Small intestine (tissue), 7 donors: ENCODE data around the gene KANSL1. TPM values are rescaled to one million over a fixed set of nuclear protein-coding genes. Genes with fewer than 3 reads are reported as not detected.

Experiments
- DNase-seq, 2 donors: peaks; one replicate each; pipeline versions ENCODE4 v3.0.0 to v3.0.0-alpha.2; 2013
- FAIRE-seq: peaks from 2 replicates; lab custom pipeline; 2012; peaks lifted over from hg19 to GRCh38; lab: Jason Lieb, UNC
- H3K27ac ChIP-seq, 3 donors: one replicate each; pipeline ENCODE4 v1.5.1; 2013; ENCODE audit warnings: low read length in 2 of 3, mild to moderate bottlenecking in 2 of 3, control low read depth in 1 of 3, inconsistent platforms in 1 of 3, low read depth in 1 of 3, moderate library complexity in 1 of 3
- H3K27me3 ChIP-seq, 3 donors: one replicate each; pipeline ENCODE4 v1.6.1; 2013; ENCODE audit warnings: low read length in 3 of 3, inconsistent platforms in 1 of 3; ENCODE audit not compliant: control insufficient read depth in 3 of 3, insufficient read depth in 3 of 3
- H3K36me3 ChIP-seq, 3 donors: one replicate each; pipeline ENCODE4 v1.6.1; 2013; ENCODE audit warnings: low read length in 3 of 3, inconsistent platforms in 1 of 3, low read depth in 1 of 3, mild to moderate bottlenecking in 1 of 3, moderate library complexity in 1 of 3; ENCODE audit not compliant: control insufficient read depth in 3 of 3, insufficient read depth in 2 of 3
- H3K4me1 ChIP-seq, 3 donors: one replicate each; pipeline ENCODE4 v1.6.1; 2013; ENCODE audit warnings: low read length in 2 of 3, inconsistent platforms in 1 of 3, low read depth in 1 of 3, mild to moderate bottlenecking in 1 of 3, moderate library complexity in 1 of 3; ENCODE audit not compliant: control insufficient read depth in 3 of 3, insufficient read depth in 2 of 3
- H3K4me3 ChIP-seq, 3 donors: one replicate each; pipeline ENCODE4 v1.5.1; 2013; ENCODE audit warnings: low read length in 3 of 3, control low read depth in 1 of 3, inconsistent platforms in 1 of 3, low read depth in 1 of 3, mild to moderate bottlenecking in 1 of 3, moderate library complexity in 1 of 3
- H3K9me3 ChIP-seq, 2 donors: one replicate each; pipeline ENCODE4 v1.6.1; 2013; ENCODE audit warnings: low read depth in 1 of 2, low read length in 1 of 2; ENCODE audit not compliant: control insufficient read depth in 2 of 2, insufficient read depth in 1 of 2
- WGBS, 3 donors: extraction: QIAGEN DNeasy Blood & Tissue Kit; methylation state at CpG; one replicate each; pipeline ENCODE4 v1.1.7; 2013; 5-methylcytosine and 5-hydroxymethylcytosine counted together
- polyA plus RNA-seq, 4 donors: library from polyadenylated mRNA; stranded (reverse) in 3 of 4; unstranded in 1 of 4; fragments of 200-250 nt in 3 of 4; fragments of 120-200 nt in 1 of 4; gene quantifications; one replicate each; pipeline versions ENCODE4 v1.2.1 to v1.2.3, GENCODE V29; 2013
- donor health status: healthy with polysubstance abuse.
- donor health status: control.
- donor health status: control.
- donor health status: Bipolar disorder and iron deficiency.
- donor health status: healthy.

Gene KANSL1
- polyA plus RNA-seq, 4 donors = 12.7 to 54.0 (median 20.2) TPM

GRCh38 chr17:46197530-46197929 is 4.3 kb upstream of the KANSL1 start:
- H3K36me3 ChIP-seq = peaks cover 0 to 7% (median 0%) of the 10 kb centered on the region in 3 donors
- no peak overlapping the region for H3K27ac ChIP-seq
- no peak overlapping the region for H3K4me3 ChIP-seq
- FAIRE-seq (no peak), DNase-seq (no peak)
- no peaks in the 10 kb centered on the region for H3K27me3 ChIP-seq
- WGBS, 3 donors = 86 to 94% (median 91%) methylated on average over 6 of the region's 6 CpGs
- H3K9me3 ChIP-seq = no peaks in the 10 kb centered on the region
- peaks cover 0 to 24% (median 9%) of the 10 kb centered on the region in 3 donors for H3K4me1 ChIP-seq

- no peak for DNase-seq
- Histone ChIP-seq H3K4me1 (peaks cover 0 to 13% (median 5%) of the 10 kb centered on the region in 3 donors), H3K27ac (no peak overlapping the region), H3K4me3 (no peak overlapping the region), H3K27me3 (no peaks in the 10 kb centered on the region), H3K36me3 (peaks cover 0 to 7% (median 0%) of the 10 kb centered on the region in 3 donors), H3K9me3 (no peaks in the 10 kb centered on the region)
- FAIRE-seq = no peak
- WGBS, 3 donors = 95 to 100% (median 100%) methylated on average over 2 of the region's 2 CpGs
These were observed 2.9 kb upstream of the KANSL1 start for GRCh38 chr17:46195939-46196716.

GRCh38 chr17:46195217-46195855 is 2.1 kb upstream of the KANSL1 start:
- Histone ChIP-seq H3K27me3 (no peaks in the 10 kb centered on the region), H3K36me3 (peaks cover 0 to 7% (median 0%) of the 10 kb centered on the region in 3 donors), H3K4me3 (no peak overlapping the region), H3K4me1 (peaks cover 0 to 14% (median 5%) of the 10 kb centered on the region in 3 donors), H3K9me3 (no peaks in the 10 kb centered on the region), H3K27ac (peak overlapping the region in 2 of 3 donors; percentile 24 to 50)
- WGBS, 3 donors = 55 to 68% (median 55%) methylated on average over 5 of the region's 5 CpGs
- FAIRE-seq (no peak), DNase-seq (no peak)

- peak overlapping the region; percentile 95 to 98 (median 96) for H3K27ac ChIP-seq
- H3K4me3 ChIP-seq = peak overlapping the region in 2 of 3 donors; percentile 79 to 85
- H3K27me3 ChIP-seq = no peaks in the 10 kb centered on the region
- H3K9me3 ChIP-seq = no peaks in the 10 kb centered on the region
- H3K4me1 ChIP-seq = peaks cover 0 to 17% (median 5%) of the 10 kb centered on the region in 3 donors
- 22 to 31% (median 24%) methylated on average over 9 of the region's 9 CpGs for WGBS, 3 donors
- no peak for FAIRE-seq
- peak; percentile 52 to 68 for DNase-seq
- peaks cover 0 to 7% (median 0%) of the 10 kb centered on the region in 3 donors for H3K36me3 ChIP-seq
These were observed 1.4 kb upstream of the KANSL1 start for GRCh38 chr17:46194393-46195216.

GRCh38 chr17:46193626-46194392 is 580 bp upstream of the KANSL1 start:
- no peaks in the 10 kb centered on the region for H3K9me3 ChIP-seq
- H3K27ac ChIP-seq = peak overlapping the region; percentile 95 to 98 (median 96)
- H3K27me3 ChIP-seq = no peaks in the 10 kb centered on the region
- FAIRE-seq = no peak
- DNase-seq = peak; percentile 95 to 97
- peaks cover 5 to 17% (median 5%) of the 10 kb centered on the region in 3 donors for H3K4me1 ChIP-seq
- peaks cover 0 to 7% (median 0%) of the 10 kb centered on the region in 3 donors for H3K36me3 ChIP-seq
- H3K4me3 ChIP-seq = peak overlapping the region; percentile 61 to 85 (median 79)
- 0% methylated on average over 40 to 60 of the region's 60 CpGs for WGBS, 3 donors

GRCh38 chr17:46192439-46193150 is 634 bp downstream of the KANSL1 start:
- Histone ChIP-seq H3K4me3 (peak overlapping the region; percentile 61 to 89 (median 85)), H3K4me1 (peaks cover 4 to 19% (median 10%) of the 10 kb centered on the region in 3 donors), H3K27ac (peak overlapping the region; percentile 91 to 97 (median 97)), H3K9me3 (no peaks in the 10 kb centered on the region), H3K27me3 (no peaks in the 10 kb centered on the region), H3K36me3 (peaks cover 0 to 7% (median 0%) of the 10 kb centered on the region in 3 donors)
- WGBS, 3 donors = 0 to 1% (median 1%) methylated on average over 24 to 51 of the region's 60 CpGs
- peak; percentile 49 to 91 for DNase-seq
- no peak for FAIRE-seq

GRCh38 chr17:46192189-46192438 is 1.1 kb downstream of the KANSL1 start:
- FAIRE-seq = no peak
- WGBS, 3 donors = 0 to 1% (median 0%) methylated on average over 7 of the region's 7 CpGs
- H3K4me1 ChIP-seq = peaks cover 3 to 21% (median 10%) of the 10 kb centered on the region in 3 donors

More at GRCh38 chr17:46192189-46192438, 1.1 kb downstream of the KANSL1 start:
- peak overlapping the region; percentile 61 to 89 (median 85) for H3K4me3 ChIP-seq
- H3K27ac ChIP-seq = peak overlapping the region; percentile 91 to 97 (median 97)
- no peaks in the 10 kb centered on the region for H3K9me3 ChIP-seq
- no peak for DNase-seq
- H3K36me3 ChIP-seq = peaks cover 0 to 7% (median 0%) of the 10 kb centered on the region in 3 donors
- H3K27me3 ChIP-seq = no peaks in the 10 kb centered on the region
